Right ventricle myocardium superior (tissue), 1 donor: ENCODE measurements around the gene S100A10. TPM values are rescaled to one million over a fixed set of nuclear protein-coding genes. Genes with fewer than 3 reads are reported as not detected.

Source experiments
- ATAC-seq: fragments of 200-7000 bp; cut with Tn5 transposase; one replicate; pipeline ENCODE4 v1.9.1; 2020; ENCODE audit warnings: mild to moderate bottlenecking; ENCODE audit not compliant: poor library complexity
- DNase-seq: peaks from one replicate; pipeline ENCODE4 v3.0.0-alpha.2; 2020
- intact Hi-C: fragments of 100-400 bp; cut with DNase I; formaldehyde crosslinking; loops from one replicate; pipeline ENCODE4 v1.11.2; 2022
- total RNA-seq: library from RNA; stranded (reverse); fragmentation: NEBNext Ultra II Directional; extraction: Animal tissue kit (Norgen Biotek cat#: 25700); gene quantifications from one replicate; pipeline ENCODE4 v1.2.1, GENCODE V29; 2021
- donor health status: DM: no; HTN: yes; CAD: no; lungs with severe emphysema.

Gene S100A10
- total RNA-seq, 1 donor from 2014 or later: 230 TPM

DNA sequence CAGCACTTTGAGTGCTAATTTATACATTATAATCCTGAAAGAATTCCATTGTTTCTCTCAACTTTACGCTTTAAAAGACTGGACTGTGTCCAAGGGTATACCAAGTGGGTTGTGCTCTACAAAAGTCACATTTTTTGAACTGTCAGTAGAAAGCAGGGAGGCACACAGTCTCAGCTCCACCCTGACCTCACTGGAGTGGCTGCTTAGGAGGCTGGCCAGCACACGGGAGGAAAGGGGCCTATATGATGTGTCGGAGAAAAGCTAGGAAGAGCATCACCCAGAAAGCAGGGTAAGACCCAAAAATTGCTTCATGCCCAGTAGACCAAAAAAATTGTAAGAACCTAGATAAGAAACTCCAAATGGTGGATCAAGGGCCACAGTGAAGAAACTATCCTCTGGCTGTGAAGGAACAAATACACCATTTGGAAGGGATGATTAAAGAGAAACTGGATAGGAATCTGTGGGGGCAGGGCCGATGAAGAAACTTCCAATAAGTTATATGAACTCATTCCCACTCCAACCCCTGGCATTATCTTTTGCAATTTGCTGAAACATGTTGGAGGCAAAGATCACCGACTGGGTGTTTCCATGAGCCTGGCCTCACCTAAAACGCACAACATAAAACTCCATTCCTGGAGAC is 1.9 kb downstream of the S100A10 start:
- intact Hi-C loops: no loop called here
- no peak for DNase-seq
- no peak for ATAC-seq

DNA sequence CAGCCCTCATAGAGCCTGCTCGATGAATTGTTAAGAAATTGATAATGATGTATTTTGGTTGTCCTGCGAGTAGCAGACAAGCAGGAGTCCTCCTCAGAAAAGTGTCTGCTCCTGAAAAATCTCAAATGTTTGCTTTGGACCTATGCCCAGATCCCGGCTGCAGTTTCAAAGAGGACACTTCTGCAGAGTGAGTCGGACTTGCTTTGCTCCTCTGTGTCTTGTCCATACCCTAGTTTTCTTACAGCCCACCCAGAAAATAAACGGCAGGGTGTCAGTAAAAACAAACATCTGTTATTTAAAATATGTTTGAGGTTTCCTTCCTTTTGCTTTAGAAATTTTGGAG is 2.8 kb downstream of the S100A10 start:
- no peak for DNase-seq
- intact Hi-C loops: no loop called here
- ATAC-seq: no peak

DNA sequence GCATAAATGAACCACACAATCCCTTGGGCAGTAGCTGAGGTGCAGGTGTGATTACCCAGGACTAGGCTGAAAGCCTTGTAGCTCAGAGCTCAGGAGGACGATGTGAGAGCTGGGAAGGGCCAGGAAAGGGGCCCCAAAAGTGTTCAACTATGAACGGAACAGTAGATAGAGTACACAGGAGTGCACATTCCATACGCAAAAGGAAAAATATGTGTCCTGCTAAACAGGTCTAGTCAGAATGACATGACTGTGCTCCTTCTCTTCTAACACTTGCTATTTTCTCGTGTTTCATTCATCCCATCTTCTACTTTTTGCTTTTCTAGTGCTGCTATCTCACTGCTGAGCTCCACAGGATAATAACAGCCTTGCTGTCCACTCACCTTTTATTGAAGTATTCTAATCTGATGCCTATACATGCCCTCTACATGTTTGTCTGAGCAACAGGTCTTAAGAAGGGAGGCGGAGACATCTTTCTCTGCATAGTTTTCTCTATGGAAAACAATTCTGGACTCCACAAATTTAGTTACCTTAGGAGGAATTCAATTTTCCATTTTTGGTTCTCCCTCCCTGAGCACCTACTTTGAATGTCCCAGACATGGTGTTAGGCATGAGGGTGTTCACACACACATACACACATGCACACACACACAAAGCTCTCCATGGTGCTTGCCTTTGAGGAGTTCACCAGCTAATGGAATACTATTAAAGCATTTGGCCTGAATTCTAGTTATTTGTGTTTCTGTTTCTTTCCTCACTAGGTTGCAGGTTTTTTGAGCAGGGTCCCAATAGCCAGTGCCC is 3.4 kb downstream of the S100A10 start:
- no peak for DNase-seq
- intact Hi-C loops: no loop called here
- no peak for ATAC-seq

DNA sequence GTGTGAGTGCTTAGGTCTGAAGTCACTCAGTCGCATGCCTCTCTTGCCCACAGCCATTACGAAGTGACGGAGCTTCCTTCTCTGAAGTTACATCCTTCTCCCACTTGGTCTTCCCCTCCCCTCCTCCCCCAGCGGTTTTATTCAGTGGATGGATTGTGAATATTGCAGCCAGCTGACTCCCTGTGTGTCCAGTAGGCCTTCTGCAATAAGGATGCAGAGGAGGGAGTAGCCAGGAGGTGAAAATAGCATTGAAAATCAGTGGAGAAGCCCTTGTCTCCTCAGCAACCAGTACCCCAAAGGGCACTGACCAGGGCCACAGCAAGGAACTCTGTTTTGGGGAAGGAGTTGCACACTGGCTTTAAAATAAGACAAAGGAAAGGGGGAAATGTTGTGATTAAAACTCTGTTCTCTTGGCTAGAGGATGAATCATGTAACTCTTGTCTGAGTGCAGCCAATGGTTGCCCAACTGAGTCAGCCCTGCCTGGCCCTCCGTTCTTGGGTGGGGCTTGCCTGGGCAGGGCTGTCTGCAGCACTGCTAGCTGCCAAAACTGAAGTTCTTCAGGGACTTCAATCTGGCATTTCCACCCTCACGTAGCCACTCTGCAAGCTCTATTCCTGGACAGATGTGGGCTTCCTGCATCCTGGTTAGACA is 4.3 kb downstream of the S100A10 start:
- peak; percentile 54 for ATAC-seq
- DNase-seq: peak; percentile 83
- intact Hi-C loops: no loop called here

DNA sequence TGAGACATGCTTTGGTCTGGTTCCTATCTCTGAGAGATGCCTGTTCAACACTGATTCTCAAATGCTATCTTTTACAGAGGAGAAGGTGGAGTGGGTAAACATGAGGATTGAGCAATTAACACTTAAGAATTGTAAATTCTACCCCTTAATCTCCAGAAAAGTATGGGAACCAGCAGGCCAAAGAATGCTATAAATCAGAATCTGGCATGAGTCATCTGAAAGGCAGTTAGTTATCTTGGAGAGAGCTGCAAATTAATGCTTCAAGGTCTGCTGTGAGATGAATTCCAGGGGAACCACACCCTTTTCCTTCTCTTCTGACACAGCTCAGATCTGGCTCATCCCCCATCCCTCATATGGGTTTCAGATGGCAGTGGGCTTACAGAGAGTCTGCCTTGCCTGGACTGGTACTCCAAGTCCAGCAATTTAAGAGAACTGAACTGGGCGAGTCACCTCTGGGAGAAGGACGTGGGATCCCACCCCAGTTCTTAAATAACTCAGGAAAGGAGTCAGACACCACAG is 5.2 kb downstream of the S100A10 start:
- intact Hi-C loops: no loop called here
- ATAC-seq: no peak

DNA sequence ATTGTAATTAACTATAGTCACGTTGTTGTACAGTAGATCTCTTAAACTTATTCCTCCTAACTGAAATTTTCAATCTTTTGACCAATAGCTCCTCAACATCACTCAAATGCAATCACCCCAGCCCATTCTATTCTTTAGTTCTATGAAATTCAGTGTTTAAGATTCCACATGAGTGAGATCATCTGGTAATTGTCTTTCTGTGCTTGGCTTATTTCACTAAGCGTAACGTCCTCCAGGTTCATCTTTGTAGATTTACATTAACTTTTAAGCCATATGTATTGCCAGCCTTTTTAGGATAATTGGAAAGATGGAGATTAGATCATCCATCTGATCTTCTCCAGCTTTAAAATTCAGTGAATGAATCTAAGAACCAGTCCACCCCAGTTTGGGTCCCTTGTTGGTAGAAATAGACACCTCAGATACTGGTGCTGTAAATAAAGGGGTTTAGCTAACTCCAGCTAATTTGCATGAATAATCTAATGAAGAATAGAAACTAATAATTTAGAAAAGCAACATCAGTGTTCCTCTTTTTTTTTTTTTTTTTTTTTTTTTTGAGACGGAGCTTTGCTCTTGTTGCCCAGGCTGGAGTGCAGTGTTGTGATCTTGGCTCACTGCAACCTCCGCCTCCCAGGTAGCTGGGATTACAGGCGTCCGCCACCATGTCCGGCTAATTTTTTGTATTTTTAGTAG is 7.0 kb downstream of the S100A10 start:
- ATAC-seq: no peak
- intact Hi-C loops: no loop called here
- DNase-seq: no peak

More for the DNA sequence above, 5.2 kb downstream of the S100A10 start:
- DNase-seq: no peak

DNA sequence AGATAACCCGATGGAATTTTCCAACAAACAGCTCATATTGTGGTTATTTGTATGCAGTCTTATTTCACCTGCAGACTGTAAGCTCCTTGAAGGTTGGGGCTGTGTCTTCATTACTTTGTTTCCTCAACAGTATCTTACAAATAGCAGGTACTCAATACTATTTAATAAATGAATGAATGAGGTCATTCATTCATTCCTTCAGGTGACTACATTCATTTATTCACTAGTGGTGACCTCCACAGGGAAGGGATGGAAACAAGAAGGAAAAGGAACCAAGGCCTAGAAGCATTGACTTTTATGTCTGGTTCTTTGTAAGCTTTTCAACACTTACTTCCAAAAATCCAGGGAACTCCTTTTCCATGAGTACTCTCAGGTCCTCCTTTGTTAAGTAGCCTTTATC is 7.9 kb downstream of the S100A10 start:
- ATAC-seq (no peak), DNase-seq (no peak)
- intact Hi-C loops: no loop called here

DNA sequence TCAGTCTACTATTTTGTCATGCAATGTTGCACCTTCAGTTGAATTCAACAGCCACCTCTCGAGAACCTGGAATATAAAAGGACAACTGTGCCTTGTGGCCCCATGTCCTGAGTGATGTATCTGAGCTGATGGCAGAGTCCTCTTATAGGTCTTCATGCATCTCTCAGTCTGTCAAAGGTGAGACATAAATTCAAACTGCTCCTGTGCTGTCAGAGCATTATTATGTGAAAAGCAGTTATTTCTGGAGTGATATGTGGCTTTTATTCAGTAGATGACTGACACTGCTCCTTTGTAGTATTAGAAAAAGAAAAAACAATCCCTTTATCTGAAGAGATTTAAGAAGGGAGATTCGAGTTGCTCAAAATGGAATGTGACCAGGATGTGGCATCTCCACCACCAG is 8.4 kb downstream of the S100A10 start:
- ATAC-seq (no peak), DNase-seq (no peak)
- intact Hi-C loops: no loop called here

DNA sequence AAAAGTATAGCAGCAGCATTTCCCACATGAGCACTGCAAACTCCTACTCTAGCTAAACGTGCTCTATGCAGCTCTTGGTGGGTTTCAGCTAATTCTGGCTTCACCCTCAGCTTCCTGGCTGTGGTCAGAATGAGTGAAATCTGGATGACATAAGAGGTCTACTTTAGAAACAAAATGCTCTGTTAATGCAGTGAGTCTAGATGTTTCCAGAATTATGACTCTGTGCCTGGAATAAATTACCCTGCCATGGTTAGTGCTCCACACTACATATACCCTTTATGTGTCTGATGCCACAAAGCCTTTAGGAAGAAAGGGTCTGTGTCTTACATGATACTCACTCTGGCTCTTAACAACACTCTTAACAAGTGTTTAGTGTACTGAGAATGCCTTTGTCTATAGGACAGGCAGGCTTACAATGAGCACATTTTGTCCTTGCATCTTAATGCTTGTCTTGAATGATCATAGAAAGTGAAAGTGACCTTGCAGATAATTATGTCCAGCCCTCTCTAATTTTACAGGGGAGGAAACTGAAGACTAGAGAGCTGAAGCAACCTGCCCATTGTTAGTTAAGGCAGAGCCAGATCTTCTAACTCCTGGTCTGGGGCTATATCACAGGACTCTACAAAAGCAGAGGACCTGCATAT is 9.2 kb downstream of the S100A10 start:
- intact Hi-C loops: no loop called here
- no peak for ATAC-seq
- DNase-seq: no peak

DNA sequence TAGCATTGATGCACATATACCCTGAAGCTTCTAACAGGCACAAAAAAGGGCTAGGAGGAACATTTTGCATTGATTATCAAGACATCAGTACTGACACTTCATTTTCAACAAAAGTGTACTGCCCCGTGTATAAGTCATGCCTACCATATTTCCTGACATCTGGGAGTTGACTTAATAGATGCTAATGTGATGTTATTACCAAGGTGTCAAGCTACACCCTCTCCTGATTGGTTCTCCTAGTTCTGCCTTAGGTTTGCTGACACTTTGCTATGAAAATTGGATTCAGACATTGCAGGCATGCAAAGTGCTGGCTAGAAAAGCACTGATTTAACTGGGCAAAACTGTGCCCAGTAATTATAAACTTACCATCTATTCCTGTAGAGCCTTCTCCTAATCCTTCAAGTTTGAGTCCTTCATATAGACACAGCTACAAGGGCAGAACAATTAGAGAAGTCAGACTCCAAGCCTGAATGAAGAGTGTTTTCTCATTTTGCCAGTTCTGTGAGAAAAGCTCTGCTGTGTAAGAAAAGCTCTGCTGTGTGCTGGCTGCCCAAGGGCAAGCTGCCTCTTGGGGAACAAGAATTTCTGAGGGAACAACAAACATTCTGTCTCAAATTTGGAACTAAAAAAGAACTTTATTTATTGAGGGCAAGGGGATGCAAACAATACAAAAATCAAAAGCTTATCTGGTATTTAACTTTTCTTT is 11.2 kb downstream of the S100A10 start:
- ATAC-seq (no peak), DNase-seq (no peak)
- intact Hi-C loops: no loop called here

DNA sequence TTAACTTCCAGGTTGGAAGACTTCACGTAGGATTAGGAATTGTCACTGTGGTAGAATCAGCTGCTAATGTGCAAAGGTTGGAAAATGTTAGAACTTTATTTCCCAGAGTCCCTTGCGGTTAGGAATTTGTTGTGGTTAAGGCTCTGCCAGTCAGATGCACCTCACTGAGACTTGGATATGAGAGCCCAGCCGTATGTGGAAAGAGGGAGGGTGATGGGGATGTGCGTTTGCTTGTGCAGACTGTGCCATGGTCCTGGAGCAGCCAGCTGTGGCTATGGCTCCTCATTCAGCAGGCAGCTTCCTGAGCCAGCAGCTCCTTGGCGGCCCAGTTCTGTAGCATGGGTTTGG is 12.5 kb downstream of the S100A10 start:
- DNase-seq (no peak), ATAC-seq (no peak)
- intact Hi-C loops: no loop called here

DNA sequence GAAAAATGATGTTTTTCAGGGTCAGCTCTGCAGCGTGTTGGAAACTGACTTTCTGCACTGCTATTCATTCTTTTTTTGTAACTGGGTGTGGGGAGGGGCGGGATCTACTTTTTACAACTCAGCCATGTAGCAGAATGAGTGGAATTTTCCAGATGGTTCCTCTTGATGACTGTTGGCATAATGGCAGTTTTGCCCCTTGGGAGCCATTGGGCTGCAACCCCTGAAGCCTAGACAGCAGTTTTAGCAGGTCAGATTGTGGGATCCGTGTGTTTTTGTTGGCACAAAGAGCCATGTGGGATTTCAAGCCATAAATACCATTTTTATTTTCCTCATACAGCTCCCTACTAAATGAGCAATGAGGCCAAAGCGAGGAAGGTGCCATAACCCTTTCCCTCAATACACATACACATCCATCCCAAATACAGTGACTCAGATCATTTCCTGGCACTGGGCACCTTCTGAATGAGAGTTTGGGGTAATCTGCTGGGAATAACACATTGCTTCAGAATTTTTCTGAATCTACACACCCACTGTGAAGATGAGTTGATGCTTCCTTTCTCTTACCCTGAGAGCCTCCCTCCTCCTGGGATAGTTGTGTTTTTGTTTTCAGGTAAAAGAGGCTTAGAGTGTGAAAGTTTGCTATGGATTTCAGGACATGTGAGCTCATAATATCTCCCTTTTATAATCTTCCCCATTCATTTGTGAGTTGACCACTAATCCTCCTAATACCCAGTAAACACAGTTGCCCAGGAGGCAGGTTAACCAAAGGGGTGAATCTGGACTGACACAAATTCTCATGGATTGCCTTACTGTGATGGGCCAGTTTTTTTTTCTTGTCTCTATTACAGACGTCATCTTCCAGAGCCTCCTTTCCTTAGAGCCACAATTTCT is 13.1 kb downstream of the S100A10 start:
- intact Hi-C loops: no loop called here
- DNase-seq: peak; percentile 73
- peak; percentile 72 for ATAC-seq

DNA sequence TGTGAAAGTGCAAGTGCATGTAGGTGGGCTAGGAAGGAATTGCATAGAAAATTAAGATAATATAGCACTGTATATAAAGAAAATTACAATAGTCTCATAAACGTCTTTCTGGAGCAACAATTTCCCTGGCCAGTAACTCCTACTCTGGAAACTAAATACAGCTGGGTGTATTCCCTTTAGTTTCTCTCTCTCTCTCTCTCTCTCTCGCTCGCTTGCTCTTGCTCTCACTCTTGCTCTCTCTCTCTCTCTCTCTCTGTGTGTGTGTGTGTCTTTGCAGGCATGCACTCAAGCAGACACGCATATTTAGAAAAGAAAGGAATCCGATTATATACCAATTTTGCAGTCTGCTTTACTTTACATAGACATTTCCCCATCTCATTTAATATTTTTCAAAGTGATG is 14.7 kb downstream of the S100A10 start:
- intact Hi-C loops: no loop called here
- DNase-seq (no peak), ATAC-seq (no peak)

DNA sequence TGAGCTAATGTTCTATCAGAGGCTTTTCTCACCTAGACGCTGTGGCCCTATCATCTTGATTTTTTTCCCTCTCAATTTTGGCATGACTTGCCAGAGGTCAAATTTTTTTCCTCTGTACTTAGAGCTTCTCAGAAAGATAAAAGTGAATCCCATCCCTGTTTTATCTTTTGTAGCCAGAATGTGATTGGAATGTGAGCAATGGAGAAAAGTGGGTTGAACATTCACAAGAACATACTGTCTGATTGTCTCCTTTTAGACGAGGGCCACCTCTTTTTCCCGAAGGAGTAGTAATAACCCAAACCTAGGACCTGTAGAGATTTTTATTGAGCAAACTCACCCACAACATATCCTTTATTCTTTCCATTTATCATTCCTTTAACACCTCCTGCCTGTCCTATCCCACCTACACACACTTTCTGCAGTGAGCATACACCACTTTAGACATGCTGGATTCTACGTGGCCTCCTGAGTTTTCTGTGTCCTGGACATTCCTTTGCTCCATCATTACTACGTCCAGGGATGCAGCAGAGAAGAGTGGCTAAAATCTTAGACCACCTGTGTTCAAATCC is 15.9 kb downstream of the S100A10 start:
- no peak for ATAC-seq
- intact Hi-C loops: no loop called here
- DNase-seq: no peak

DNA sequence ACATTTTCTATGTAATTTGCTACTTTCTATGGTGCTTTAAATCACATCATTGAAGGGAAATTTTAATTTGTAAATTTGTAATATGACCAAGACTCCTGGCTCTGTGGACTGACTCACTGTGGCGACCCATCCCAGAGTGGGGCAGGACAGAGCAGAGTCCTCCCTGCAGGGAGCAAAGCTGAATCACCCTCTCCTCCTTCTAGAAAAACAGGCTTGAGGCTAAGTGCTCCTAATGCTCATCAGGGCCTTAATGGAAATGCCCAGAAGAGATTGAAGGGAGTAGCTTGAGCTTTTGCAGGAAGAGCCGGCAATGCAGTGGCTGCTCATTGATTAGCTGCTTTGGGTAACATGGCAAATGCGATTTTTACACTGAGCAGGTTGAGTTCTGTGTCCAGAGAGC is 16.8 kb downstream of the S100A10 start:
- intact Hi-C loops: no loop called here
- no peak for ATAC-seq
- no peak for DNase-seq

DNA sequence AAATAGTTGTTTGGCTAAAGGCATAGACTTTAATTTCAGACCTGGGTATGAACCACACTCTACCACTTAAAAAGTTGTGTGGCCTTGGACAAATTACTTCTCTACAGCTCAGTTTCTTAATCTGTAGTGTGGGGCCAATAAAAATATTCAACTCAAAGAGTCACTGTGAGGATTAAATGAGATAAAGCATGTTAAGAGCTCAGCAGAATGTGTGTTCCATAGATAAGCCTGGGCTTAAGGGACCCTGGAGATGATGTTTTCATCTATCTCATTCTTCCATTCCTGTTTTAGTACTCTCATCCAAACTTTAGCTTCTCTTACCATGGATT is 17.7 kb downstream of the S100A10 start:
- DNase-seq: no peak
- no peak for ATAC-seq
- intact Hi-C loops: no loop called here

DNA sequence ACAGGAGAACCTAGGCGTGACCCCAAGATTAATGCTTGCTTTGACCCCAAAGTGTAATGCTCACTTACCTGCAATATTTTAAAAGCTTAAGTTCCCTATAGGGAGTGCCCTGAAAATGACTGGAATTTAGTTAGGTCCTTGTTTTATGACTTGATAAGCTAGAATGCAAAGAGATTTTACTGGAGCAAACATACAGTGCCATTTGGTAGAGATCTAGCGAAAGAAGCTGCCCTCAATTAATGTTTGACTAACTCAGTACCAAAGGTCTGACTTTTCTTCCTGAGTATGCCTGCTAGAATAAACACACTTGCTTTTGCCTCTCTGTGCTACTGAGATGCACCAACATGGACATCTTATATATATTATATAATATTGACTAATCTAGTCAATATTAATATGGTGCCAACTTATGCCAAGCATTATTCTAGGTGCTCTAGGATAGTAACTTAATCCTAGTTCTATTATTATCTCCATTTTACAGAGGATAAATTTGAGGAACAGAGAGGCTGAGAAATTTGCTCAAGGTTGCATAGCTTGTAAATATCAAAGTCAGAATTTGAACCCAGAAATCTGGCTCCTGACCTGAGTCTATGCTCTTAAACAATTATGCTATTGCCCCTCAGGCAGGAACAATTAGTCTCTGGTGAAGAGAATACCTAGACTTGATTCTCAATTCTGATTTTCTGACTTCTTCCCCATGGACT is 18.2 kb downstream of the S100A10 start:
- intact Hi-C loops: no loop called here
- DNase-seq: no peak
- no peak for ATAC-seq
